Inflammatory macrophage treated with lipopolysaccharide for 1 hour (primary cell): ENCODE data around the gene ITPR1.

Source experiments
- DNase-seq, 2 donors: peaks; one replicate each; pipeline ENCODE4 v3.0.0-alpha.2; 2020 to 2022

The ITPR1 gene

DNA sequence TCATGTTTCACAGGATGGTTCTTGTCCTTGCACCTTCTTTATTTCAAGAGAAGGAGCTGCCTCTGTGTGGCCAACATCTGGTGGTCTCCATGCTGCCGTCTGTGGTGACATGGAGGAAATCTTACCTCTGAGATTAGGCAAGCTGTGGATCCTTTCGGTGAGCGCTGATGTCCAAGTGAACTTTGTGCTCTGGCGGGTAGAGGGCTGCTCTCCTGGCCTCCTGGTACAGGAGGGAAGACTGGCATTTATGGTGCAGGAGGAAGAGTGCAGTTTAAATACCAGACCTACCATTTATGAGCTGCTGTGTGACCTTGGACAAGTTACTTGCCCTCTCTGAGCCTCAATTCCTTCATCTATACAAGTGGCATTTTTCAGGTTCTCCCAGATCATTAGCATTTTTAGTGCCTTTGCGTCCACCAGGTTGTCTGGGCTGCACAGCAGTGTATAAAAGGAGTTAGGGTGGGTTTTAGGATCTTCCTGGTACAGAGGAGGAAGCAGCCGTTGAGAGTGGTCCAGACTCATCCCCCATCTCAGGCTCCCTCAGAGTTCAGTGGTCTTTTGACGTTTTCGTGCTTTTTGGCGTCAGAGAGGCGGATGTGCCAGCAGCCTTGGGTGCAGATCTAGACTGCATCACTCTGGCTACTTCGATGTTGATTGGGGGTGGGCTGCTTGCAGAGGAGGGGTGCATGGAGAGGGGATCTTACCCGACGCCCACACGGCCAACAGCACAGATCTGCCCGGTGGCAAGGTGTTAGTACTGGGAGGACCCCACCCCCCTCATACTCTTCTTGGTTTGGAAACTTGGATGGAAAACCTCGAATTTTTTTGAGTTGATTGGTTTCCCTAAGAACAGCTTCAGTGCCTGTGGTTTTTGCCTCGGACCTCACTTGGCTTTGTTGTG lies 162.2 kb downstream of the ITPR1 start:
- no peak for DNase-seq

DNA sequence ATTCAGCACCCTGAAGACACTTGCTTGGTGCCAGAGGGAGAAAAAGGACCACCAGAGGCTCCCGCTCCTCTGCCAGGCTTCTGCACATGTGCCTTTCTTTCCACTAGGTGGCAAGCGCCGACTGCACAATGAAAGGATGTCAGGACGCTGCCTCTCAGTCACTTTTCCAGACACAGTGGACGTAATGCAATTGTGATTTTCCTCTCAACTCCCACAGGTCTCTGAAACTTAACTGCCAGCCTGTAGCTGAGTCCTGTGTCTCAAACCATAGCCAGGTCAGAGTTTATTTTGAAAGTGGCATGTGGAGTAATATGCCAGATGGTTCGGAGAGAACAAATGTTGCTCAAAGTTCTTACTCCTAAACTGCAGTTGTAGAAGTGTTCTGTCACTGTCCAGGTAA lies 162.9 kb downstream of the ITPR1 start:
- DNase-seq, result no peak

DNA sequence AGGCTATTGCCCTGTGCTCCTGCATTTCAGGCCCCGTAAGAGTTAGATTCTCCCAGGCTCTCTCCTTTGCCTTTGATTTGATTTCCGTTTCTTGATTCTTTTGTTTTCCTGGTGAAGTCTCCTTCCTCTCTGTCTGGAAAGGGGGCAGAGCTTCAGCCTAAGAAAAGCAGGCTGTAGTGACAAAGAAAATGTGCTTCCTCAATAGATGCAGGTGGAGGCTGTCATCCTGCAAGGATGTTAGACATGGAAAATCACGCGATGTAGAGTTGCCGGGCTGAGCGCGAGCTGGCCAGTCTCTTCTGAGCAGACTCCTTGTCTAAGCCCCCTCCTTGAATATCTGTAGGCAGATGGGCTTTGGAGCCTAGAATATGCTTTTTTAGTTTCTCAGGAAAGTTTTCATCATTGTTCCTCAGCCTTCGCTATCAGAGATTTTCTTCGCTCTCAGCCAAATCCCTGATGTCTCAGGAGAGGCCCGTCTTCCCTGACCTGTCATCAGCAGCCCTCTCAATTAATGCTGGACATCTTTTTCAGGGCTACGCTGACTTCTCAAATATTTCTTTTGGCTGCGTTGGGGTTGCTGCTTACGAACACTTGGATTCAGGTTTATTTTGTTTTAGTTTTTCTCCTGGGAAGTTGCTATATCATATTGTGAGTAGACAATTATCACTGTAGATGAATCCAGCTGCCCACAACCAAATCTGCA lies 163.6 kb downstream of the ITPR1 start:
- no peak for DNase-seq

DNA sequence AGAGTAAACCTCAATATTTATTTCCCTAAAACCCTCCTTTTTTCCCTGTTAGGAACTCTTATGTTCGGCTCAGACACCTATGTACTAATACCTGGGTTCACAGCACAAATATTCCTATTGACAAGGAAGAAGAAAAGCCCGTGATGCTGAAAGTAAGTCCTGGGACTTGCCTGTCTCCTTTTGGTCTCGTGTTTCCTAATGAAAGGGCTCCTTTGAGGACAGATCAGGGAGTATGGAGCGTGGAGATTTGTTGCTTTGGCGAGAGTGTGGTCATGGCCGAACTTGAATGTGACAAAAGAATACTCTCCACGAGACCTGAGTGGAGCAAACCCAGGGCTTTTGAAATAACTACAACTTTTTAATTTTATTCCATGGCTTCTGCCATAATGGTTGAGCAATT lies 167.8 kb downstream of the ITPR1 start:
- DNase-seq, result no peak

DNA sequence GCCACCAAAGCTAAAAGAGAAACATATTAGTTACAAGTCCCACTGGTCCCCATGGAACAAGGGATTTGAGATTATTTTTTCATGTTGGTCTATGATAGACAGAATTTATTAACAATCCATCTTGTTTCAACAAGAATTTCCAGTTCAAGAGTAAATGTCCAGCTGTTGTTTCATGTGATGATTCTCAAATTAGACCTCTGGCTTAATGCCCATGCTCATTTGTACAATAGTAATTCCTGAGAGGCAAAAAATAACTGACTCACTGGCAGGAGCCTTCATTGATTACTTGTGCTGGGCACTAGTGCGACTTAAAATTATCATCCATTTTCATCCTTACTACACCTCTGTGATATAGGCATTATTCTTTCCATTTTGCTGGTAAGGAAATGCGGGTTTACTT lies 171.3 kb downstream of the ITPR1 start:
- no peak for DNase-seq

DNA sequence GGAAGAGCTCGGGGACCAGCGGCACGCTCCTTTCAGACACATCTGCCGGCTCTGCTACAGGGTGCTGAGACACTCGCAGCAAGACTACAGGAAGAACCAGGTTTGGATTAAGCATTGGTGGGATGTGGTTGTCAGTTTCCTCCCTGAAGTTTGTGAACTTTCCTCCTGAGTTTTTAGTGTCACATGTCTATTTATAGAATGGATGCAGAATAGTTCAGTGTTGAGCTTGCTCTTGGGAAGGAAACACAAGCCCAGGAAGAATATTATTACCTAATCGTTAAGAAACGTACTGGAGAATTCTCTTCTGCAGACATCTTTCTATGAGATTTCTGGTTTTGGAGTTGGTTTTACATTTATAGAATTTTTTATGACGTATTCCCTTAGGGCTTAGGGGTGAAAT lies 172.0 kb downstream of the ITPR1 start:
- DNase-seq, result no peak

DNA sequence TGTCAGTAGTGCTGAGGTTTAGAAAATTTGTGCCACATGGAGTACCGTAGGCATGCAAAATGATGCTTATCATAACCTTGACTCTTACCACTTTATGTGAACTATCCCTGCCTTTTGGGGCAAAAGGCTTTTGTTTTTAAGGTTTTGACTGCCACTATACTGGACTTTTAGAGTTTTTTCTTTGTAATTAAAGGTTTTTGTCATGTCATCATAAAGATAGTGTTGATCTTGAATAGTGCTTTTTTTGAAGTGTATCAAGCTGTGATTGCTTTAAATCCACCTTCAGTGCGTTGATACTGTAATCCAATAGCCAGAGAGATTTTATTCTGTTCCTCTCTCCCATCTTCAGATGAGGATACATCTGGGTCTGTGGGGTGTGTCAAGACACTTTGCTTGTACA lies 172.9 kb downstream of the ITPR1 start:
- no peak for DNase-seq

DNA sequence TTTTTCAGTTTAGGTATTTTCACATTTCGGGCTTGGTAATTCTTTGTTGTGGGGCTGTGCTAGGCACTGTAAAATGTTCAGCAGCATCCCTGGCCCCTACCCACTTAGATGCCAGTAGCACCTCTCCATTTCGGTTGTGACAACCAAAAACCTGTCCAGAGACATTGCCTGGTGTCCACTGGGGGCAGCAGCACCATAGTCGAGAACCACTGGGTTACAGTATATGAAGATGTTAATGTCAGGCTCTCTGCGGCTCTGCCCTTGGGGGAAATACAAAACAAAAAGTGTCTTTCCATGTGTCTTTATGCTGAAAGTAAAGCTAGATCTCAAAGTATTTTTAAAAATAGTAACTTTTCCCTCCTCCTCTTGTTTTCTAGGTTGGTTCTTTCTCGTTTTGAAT lies 177.2 kb downstream of the ITPR1 start:
- DNase-seq, result peak in 1 of 2 donors; percentile 1

DNA sequence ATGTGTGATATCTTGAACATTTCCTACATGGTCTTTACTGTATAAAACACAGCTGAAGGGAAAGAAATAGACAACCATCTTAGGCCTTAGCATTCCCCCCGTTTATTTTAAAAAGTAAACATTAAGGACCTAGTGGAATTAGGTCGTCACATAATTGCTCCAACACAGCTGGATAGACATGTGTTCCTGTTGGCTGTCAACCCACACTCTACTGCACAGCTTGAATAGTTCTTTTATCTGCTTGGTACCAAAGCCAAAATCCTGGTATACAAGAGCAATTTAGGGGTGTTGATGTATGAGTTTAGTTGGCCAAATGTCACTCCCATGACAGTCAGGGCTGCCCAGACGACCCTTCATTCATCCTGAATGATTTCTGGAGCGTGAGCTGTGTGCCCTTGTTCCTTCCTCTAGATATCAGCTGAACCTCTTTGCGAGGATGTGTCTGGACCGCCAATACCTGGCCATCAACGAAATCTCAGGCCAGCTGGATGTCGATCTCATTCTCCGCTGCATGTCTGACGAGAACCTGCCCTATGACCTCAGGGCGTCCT lies 179.7 kb downstream of the ITPR1 start:
- DNase-seq, result no peak

DNA sequence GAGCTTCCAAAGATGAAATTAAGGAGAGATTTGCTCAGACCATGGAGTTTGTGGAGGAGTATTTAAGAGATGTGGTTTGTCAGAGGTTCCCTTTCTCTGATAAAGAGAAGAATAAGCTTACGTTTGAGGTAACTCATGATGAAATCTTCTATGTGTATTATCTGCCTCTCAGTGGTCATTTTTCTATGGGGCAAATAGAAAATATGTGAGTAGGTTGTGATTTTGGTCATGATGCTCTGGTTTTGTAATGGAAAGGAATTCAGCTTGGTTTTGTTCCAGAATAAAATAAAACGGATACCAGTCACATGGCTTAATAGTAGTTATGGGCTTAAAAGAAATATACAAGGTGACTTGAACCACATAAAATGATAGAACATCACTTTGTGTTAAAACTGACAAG lies 181.1 kb downstream of the ITPR1 start:
- DNase-seq, result no peak

DNA sequence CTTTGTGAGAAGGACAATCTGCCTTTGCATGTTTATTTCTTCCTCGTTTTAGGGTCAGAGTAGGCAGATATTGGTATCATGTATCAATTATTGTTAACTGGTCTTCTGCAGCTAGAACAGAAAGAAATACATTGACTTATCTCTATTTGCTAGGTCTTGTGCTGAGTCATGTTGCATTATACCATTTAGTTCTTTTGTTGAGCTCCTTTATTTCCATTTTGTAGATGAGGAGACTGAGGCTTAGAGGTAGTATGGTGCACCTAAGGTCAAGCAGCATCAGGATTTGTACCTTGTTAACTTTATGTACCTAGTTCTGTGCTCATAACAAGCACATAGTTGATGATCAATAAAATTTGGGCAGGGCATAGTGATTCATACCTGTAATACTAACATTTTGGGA lies 182.6 kb downstream of the ITPR1 start:
- DNase-seq, result no peak

DNA sequence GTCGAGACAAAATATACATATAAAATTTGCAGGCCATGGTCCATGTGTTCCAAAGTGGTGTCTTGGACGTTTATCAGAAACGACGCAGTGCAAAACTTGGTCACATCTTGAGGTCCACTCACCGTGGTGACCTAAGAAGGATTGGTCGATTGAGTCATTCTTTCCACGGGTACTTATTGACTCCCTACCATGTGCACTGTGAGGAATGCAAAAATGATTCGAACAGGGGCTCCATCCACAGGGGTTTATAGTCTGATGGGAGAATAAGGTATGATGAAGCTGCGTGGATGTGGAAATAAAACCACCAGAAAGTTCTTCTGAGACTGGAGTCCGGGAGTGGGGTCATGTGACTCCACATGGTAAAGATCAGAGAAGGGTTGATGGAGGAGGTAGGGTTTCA lies 185.2 kb downstream of the ITPR1 start:
- no peak for DNase-seq

DNA sequence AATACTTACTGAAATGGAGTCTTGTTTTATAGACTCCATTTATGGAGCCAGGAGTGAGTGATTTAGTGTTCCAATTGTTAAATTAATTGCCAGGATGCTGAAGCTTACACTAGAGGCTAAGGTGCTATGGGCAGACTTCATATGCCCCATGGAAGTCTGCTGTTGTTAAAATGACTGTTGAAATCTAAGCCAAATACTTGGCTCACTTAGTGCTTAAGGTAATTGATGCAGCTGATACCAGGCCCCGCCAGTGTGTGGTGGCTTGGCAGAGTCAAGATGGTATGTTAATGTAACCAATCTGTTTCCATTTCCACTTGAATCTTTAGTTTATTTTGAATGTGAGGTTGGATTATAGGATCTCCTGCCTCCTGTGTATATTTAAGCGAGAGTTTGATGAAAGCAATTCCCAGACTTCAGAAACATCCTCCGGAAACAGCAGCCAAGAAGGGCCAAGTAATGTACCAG lies 187.1 kb downstream of the ITPR1 start:
- DNase-seq, result no peak

DNA sequence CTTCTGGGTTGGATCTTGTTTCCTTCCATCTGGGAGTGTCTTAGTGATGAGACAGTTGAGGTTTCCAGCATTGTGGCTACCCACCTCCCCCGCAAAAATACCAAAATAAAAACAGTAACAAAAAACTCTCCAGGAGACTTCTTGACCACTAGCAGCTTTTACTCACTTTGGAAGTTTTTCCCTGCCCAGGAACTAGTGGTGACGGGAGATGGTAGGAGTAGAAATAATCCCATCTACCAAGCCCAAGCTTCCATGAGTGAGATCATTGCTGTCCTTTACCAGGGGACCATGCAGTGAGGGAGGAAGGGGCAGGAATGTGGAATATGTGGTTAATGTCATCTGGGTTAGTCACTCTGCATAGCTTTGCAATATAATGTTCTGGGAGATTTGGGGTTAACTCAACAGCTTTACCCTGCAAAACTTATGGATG lies 187.7 kb downstream of the ITPR1 start:
- no peak for DNase-seq

DNA sequence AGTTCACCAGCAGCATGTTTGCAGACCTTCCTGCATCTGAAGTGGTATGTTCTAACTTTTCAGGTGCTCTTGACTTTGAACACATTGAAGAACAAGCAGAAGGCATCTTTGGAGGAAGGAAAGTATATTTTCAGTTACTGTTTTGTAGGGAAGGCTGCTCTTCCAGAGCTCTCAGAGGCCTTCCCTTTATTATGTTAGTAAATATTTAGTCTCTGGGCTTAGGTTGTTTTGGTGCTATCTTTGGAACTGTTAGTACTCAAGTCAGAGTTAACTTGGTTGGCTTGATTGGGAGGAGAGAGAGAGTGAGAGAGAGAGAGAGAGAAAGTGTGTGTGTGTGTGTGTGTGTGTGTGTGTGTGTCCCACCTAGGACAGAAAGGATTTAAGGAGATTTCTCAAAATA lies 188.2 kb downstream of the ITPR1 start:
- DNase-seq, result no peak

DNA sequence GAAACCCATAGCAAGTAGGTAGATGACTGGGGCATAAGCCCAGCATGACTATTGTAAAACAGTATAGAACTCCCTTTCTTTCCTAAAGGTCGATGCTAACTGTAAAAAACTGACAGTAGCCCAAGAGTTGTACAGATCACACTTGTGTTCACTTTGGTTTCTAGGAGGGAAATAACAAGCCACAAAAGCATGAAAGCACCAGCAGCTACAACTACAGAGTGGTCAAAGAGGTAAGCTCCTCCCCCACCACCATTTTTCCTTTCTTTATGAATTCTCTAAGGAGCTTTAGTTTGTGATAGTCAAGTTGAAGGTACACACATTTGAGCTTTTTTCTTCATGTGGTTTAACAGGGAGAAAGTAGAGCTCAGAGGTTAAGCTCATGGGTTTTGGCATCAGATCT lies 191.0 kb downstream of the ITPR1 start:
- DNase-seq, result no peak

DNA sequence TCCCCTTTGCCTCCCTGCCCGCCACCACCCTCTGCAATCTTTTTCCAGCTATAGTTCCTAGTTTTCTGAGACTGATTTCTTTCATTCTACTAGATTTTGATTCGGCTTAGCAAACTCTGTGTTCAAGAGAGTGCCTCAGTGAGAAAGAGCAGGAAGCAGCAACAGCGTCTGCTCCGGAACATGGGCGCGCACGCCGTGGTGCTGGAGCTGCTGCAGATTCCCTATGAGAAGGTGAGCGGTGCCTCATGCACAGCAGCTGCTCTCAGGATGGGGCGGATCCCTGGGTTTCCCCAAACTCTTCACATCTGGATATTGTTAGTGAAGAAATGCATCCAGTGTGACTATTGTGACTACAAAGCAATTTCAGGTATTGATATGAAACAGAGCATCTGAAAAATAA lies 191.8 kb downstream of the ITPR1 start:
- DNase-seq, result no peak

DNA sequence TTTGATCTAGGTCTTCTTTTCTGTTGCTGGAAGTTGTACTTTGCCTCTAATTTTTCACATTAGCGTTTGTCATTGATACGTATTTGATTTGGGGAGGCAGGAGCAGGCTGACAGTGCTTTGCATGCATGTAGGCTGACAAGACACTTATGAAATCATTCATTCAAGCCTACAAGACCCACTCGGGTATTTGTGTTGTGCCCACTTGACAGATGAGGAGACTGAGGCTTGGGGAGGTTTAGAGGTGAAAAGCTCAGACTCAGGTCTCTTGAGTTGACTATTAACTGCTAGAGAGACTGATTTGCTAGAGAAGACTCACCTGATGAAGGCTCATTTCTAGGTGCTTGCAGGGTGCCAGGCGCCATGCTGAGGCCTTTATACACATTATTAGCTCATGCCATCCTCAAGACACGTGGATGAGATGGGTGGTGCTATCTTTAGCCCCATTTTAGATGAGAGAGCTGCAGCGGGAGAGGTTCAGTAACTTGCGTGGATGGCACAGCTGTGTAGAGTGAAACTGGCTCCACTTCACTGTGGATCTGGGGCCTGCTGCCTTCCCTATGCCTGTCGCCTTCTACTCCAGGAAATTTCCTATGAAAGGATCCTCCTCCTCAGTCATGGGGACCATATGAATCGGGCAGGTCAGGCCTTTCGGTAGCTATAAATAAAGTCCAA lies 192.7 kb downstream of the ITPR1 start:
- no peak for DNase-seq

DNA sequence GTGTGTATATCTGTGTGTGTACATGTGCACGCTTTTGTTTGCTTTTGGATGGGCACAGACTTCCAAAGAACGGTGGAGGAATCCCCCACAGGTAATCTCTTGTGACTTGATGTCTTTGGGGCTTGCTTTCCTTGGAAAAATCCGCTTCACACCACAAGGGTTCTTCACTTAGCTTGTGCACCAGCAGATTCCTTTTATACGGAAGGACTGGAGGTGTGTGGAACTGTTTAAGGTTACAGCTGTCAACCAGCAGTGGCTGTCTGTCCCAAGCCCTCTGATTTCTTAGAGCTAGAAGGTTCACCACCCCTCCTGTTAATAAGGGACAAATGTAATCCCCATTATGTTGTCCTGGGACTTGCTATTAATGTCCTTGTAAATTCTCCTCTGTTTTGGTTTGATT lies 193.5 kb downstream of the ITPR1 start:
- no peak for DNase-seq

DNA sequence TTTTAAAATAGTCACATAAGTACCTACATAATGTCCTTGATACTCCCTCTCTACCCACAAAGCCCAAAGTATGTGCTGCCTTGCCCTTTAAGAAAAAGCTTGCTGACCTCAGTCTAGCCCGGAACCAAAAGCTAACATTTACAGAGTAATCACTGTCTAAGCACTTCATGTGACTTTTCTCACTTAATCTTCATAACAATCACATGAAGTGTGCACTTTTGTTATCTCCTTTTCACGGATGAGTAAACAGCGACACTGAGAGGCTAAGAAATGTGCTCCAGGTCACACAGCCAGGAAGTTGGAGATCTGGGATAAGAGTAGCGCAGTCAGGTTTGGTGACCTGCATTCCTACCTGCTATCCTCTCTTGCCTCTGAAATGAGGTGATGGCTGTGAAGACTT lies 194.0 kb downstream of the ITPR1 start:
- no peak for DNase-seq

DNA sequence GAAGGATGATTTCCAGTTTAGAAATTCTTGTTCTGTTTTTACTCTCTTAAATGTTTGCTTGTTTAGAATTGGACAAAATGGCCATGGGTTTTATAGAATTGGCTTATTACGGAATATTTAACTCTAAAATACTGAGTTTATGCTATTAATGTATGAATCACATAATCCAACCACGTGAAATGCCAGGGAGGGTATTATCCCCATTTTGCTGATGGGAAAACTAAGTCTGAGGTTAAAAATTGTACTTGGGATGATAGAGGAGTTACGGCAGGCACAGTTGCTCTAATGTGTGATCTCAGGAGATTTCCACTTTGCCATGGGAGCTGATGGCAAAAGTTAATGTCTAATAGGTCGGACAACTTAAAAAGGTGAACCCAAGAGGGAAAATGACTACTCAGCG lies 194.4 kb downstream of the ITPR1 start:
- no peak for DNase-seq

DNA sequence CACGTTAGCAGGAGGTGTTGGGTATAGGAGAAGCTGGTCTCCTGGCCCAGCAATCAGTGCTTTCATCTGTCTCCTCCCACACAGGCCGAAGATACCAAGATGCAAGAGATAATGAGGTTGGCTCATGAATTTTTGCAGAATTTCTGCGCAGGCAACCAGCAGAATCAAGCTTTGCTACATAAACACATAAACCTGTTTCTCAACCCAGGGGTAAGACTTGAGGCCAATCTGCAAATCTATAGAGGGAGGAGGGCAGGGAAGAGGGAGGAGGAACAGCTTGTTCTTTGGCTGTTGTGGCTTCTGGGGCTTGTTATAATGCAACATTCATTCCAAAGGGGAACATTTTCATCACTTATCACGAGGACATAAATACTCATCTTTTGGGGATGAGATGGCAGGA lies 195.3 kb downstream of the ITPR1 start:
- DNase-seq, result no peak

DNA sequence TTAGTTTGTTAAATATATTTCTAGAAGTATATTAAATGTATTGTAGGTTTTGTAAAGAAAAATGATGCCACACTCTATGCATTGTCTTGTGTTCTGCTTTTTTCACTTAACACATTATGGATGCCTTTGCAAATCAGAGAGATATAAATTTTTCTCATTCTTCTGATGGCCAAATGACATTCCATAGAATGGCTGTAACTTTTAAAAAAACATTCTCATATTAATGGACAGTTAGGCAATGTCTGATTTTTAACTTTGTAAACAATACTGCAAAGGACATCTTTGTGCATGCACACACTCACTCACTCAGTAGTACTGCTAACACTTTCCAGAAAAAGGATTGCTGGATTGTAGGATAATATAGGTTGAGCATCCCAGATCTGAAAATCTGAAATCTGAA lies 195.9 kb downstream of the ITPR1 start:
- DNase-seq, result no peak

DNA sequence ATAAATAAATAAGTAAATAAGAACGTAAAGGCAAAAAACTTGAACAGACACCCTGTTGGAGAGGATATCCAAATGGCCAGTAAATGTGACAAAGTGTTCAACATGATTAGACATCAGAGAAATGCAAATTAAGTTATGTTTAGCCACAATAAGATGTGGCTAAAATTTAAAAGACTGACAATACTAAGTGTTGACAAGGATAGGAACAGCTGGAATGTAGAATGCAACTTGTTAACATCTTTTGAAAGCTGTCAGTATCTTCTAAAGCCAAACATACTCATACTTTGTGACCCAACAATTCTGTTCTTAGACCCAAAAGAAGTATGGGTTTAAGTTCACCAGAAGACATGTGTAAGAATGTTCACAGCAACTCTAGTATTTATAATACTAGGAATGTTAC lies 197.1 kb downstream of the ITPR1 start:
- DNase-seq, result no peak
